ENCODE data around the gene C22orf15.
A peak's percentile ranks its signal among the peaks of the same experiment; 100 is the strongest.

Gene C22orf15

DNA sequence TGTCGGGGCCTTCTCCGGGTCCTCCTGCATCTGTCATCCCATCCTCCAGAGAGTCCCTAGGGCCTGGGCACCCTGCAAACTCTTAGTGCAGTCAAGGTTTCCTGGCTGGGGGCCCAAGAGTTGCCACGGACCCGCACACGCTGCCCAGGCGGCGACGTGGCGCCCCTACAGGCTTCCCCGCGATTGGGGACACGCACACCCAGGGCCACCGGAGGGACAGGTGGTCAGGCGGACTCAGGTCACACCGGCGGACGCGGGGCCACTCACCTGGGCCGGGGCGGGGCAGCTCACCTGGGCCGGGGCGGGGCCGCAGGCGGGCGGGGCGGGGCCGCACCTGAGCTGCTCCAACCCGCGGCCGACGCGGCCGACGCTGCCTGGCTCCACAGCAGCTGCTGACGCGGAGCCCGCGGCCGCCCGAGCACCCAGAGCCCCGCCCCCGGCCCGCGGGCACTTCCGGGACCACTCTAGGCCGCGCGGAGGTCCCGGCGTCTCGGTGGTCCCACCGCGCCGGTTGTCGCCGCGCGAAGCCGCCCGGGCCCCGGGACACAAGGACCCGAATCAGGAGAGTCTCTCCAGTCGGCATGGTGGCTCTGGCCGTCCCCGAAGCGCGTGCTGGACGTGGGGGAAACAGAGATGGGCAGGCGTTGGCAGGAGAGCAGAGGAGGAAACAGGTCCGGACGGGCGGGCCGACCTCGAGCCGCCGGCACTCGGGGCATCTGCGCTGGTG is 11.9 kb upstream of the C22orf15 start, which contains the start of gene ZNF70:
Gene ZNF70 (minus strand): TSS at position 399 of the 727 bp plus-strand sequence. CDS start 5,972 bp downstream, outside the sequence.
- peak; percentile 62 to 86 for DNase-seq (ENCODE audit: low read depth in 2 of 2)

DNA sequence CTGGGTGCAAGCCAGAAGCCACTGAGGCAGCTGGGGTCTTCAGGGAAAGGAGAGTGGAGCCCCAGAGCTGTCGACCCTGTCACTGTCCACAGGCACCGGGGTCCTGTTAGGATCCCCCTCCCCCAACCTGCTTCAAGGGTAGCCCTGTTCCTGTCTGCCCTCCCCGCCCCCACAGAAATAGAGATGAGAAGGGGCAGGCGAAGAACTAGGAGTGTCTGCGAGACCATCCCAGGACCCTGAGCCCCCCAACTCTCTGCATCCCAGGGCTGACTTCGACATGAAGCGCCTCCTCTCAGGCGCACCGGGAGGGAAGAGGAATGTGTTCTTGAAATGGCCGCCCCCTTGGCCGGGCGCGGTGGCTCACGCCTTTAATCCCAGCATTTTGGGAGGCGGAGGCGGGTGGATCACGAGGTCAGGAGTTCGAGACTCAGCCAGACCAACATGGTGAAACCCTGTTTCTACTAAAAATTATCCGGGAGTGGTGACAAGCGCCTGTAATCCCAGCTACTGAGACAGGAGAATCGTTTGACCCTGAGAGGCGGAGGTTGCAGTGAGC is 11.3 kb upstream of the C22orf15 start:
- DNase-seq (ENCODE audit: low read depth in 2 of 2), result peak in 1 of 2 donors; percentile 20

DNA sequence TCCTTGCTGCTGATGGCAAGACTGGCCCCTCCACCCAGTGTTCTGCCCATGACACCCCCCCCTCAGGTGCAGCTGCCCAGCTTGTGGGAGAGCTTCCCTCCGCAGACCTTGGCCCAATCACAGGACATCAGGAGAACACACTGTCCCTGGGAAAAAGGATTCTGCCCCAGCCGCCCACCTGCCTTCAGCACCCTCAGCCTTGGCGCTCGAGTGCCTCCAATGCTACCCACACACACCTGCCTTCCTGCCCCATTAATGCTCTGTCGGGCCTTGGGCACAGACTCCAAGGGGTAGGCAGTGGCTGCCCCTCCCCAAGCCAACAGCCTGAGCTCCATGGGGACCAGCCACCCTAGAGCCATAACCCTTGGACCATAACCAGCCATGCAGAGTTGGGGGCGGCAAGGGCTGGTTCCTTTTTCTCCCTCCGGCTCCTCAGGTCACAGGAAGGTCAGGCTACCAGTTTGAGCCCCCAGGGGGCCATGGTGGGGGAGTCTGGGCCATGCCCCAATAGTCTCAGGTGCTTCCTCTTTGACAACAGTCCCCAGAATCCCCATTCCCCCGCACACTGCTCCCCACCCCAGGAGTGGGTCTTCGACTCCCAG is 10.6 kb upstream of the C22orf15 start:
- no peak for DNase-seq (ENCODE audit: low read depth in 2 of 2)

DNA sequence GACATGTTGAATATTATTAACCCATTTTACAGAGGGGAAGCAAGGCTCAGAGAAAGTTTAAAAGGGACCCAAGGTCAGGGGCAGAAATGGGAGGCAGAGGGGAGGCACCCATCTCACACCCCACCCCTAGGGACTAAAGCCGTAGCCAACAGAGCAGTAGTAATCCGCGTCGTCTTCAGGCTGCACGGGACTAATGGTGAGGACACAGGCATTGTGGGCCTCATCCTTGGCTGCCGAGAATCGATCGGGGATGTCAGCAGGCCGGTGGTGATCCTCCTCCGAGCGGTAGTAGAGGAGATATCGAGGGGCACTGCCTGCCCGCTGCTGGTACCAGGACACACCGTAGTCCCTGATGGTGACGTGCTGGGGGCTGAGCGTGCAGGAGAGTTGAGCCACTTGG is 10.0 kb upstream of the C22orf15 start:
- DNase-seq (ENCODE audit: low read depth in 2 of 2), result no peak

DNA sequence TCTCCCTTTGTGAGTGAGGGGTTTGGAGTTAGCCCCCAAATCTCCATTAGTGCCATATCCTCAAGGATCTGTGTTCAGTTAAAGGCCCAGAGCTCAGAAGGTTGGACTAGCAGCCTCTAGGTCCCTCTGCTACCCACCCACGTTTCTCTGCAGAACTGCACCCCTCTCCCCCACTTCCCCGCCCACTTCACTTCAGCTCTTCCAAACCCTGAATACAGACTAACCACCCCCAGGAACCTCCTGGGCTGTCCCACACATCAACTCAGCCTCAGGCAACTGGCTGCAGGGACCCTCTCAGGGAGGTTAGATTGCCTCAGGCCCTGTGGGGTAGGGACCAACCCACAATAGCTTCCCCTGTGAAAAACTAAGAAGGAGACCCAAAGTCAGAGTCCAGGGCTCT is 9.4 kb upstream of the C22orf15 start:
- DNase-seq (ENCODE audit: low read depth in 2 of 2), result no peak

DNA sequence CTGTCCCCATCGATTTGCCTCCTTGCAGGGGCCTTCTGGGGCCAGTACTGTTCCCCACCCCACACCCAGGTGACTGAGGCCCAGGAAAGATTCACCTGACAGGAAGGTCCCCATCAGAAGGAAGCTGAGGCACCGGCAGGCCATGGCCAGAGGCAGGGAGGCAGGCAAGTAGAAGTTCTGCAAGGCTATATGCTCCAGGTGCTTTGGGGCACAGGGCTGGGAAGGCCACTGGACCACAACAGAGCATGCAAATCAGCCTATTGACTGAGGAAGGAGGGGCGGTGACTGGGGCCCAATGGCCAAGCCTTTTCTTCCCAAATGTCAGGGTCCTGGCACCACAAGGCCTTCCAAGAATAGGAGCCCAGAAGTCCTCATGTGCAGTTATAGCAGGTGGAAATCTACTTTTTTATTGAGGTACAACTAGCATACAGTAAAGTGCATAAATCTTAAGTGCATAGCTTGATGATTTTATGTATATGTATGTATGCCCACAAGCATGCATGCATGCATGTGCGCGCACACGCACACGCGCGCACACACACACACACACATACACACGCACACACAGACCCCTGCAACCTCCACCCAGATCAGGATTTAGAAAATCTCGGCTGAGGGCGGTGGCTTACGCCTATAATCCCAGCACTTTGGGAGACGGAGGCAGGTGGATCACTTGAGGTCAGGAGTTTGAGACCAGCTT is 8.4 kb upstream of the C22orf15 start, which contains the start of gene VPREB3:
Gene VPREB3 (minus strand): TSS at position 206 of the 700 bp plus-strand sequence. CDS start 62 bp downstream, at position 144.
- DNase-seq (ENCODE audit: low read depth in 2 of 2), result no peak

DNA sequence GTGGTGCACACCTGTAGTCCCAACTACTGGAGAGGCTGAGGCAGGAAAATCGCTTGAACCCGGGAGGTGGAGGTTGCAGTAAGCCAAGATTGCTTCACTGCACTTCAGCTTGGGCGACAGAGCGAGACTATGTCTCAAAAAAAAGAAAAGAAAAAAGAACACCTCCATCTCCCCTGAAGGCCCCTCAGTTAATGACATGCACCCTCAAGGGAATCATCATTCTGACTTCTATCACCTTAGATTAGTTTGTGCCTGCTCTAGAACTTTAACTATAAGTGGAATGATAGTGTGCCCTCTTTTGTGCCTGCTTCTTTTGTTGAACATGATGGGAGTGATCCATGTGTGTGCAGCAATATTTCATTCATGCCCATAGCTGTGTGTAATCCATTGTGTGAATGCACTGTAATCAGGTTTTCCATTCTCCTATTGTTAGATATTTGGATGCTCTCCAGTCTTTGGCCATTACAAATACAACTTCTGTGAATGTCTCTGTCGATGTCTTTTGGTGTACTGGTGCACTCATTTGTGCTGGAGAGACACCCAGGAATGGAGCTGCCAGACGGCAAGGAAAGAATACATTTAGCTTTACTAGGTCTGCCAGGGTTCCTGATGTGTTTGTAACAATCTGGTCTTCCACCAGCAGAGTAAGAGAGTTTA is 7.7 kb upstream of the C22orf15 start:
- DNase-seq (ENCODE audit: low read depth in 2 of 2), result no peak

DNA sequence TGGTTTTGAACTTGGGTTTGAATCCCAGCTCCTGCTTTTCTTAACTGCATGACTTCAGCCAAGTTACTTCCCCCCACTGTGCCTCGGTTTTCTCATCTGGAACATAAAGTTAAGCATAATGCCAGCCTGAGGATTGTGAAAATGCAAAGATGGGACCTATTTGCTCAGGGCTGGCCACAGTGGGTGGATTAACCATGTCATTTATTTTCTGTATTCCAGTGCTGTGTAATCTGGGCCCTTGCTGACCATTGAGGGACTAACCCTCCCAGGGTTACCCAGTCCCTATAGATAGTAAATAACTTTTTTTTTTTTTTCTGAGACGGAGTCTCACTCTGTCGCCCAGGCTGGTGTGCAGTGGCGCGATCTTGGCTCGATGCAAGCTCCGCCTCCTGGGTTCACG is 7.1 kb upstream of the C22orf15 start:
- no peak for DNase-seq (ENCODE audit: low read depth in 2 of 2)

DNA sequence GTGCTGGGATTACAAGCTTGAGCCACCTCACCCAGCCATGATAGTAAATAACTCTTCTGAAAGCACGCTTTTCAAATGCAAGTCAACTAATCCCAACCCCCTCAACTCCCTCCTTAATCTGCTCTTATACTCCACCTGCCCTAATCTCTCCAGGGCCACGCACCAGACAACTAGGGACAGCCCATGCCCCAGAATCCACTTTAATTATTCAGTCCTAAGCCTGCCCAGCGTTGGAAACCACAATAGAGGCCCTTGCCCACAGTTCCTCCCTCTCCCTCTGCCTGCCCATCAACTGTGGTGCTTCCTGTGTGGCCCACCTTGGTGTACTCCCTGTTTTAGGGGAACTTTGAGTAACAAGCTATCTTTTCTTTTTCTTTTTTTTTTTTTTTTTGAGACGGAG is 5.9 kb upstream of the C22orf15 start:
- DNase-seq (ENCODE audit: low read depth in 2 of 2), result no peak

DNA sequence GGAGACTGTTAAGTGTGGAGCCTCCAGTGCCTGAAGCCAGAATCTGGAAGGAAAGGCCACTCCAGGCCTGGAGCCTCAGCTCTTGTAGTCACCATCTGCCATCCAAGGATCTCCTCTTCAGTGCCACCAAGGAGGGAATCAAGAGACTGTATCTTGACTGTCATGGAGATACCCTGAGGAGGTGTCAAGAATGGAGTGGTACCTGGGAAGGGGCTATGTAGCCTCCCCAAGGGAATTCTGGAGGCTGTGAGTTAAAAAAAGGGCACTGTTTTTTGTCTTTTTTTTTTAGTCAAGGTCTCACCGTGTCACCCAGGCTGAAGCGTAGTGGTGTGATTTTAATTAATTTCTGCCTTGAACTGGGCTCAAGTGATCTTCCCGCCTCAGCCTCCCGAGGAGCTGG is 3.2 kb upstream of the C22orf15 start:
- DNase-seq (ENCODE audit: low read depth in 2 of 2), result no peak

DNA sequence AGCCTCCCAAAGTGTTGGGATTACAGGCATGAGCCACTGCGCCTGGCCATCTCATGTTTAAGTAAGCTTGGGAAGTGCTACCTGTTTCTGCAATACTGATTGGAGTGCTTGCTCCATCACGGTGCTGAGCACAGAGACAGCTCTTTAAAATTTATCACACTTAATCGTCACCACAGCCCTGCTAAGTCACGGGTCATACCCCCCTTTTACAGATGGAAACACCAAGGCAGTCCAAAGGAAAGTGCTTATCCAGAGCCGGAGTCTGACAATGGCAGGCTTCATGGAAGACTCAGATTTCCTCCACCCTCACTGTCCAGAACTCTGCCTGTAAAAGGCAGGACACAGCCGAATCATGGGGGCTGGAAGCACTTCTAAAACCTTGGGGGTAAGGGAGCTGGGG is 2.7 kb upstream of the C22orf15 start:
- no peak for DNase-seq (ENCODE audit: low read depth in 2 of 2)

DNA sequence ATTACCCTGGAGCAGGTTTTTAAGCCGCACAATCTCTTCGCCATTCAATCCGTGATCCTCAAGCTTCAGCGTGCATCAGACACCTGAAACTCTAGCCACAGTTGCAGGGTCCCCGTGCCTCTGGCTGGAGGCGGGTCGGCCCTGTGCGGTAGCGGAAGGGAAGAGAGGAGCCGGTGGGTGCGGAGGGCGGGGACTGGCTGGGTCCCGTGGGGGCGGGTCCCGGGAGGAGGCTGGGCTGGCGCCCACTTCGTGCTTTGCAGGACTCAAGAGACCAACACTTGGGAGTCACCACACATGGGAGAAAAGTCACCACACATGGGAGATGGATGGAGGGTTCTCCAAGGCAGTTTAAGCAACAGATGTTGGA is 772 bp downstream of the C22orf15 start:
- DNase-seq (ENCODE audit: low read depth in 2 of 2), result peak in 1 of 2 donors; percentile 52

DNA sequence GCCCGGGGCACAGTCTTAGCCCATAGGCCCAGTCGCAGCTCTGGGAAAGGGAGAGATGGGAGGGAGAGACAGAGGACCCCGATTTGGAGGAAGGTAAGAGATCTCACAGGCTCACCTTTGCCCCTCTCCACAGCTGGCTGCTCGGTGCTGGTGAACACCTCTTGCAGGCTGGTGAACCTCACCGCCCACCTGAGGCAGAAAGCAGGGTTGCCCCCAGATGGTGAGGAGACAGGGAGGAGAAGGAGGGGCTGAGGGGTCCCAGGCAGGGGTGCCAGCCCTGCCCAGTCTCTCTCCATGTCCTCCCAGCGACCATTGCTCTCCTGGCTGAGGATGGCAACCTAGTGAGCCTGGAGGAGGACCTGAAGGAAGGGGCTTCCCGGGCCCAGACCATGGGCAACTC is 1.2 kb downstream of the C22orf15 start:
- DNase-seq (ENCODE audit: low read depth in 2 of 2), result no peak

DNA sequence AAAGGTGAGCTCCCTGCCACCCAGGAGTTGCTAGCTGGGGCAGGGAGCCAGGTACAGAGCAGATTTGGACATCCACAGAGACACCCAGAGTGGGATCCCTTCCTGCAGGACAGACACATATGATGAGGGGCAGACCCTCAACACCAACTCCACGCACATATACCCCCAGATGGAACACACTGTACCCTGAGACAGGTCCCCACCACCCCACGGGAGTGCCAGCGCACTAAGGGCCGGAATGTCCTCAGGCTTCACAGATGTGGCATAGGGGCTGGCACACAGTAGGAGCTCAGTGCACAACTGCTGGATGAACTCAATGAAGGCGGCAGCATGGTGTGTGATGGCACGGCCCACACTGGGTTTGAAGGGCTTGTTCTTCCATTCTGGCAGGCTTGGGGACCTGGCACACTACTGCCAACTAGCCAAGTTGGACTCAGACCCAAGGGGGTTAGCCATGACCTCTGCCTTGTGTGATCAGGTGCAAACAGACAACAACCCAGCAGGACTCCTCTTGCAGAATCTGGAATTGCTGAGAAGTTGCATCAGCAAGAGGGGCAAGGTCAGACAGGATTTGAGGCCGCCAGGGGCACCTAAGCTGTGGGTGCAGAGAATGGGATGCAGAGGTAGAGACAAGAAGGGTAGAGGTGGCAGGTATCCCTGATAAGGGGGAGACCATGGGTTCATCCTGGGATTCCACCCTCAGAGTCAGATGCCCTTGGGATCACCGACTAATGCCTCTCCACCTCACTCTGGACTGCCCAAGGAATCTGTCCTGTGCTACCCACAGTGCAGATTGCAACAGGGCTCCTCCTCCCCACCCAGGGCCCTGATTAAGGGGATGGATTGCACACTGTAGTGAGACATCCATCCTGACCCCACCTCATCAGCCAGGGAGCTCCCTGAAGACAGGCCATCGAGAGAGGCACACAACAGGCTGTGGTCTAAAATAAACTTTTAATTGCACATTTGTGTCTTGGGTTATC is 2.4 kb downstream of the C22orf15 start:
- no peak for DNase-seq (ENCODE audit: low read depth in 2 of 2)

DNA sequence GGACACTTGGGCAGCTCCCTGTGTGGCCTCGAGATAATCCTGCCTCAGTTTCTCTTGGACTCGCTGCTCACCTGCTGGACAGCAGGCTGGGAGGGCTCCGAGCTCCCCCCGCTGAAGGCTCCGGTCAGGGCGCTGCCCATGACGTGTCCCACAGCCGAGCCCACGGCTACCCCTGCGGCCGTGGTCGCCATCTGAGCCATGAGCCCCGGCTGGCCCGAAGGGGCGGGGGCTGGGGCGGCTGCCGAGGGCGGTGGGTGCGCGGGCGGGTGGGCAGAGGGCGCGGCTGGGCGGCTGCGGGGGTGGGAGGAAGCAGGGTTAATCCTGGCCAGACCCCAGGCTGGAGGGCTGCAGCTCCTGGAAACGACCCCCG is 4.5 kb downstream of the C22orf15 start:
- no peak for DNase-seq (ENCODE audit: low read depth in 2 of 2)

DNA sequence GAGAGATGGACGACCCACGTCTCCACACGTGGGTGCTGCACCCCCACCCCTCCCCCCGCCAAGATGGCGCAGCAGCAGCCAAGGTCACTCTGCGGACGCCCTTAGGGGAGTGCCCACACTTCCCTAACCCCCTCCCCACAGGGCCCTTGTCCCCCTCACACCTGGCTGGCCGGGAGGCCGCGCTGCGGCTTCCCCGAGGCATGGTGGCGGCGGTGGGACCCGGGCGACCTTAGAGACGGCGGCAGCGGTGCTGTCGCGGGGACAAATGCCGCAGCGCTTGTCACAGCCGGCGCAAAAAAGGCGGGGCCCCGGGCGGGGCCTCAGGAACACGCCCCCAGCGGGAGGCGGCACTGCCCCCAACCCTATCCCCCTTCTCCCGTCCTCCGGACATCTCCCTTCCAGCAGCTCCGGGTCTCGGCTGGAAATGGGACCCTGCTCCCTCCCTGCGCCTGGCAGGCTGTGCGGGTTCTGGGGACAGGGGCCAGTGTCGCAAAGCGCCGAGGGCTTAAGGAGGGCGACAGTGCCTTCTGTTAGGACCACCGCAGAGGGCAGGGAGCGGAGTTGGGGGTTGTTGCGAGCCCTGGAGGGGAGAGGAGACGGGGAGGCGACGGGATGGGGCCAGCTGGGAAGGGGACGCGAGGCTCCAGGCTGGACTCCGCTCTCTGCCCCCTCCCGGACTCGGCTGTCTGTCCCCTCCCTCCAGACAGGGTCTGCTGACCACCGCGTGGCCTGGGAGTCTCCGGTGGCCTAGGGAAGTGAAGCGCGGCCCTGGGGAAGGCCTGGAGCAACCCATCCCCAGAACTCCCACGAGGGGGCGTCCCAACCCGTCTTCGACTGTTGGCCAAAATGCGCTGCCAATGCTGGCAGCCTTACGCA is 5.1 kb downstream of the C22orf15 start, which contains the start of gene CHCHD10:
Gene CHCHD10 (minus strand): TSS at position 300 of the 876 bp plus-strand sequence. CDS start 98 bp downstream, at position 202.
- DNase-seq (ENCODE audit: low read depth in 2 of 2), result peak; percentile 38 to 68

DNA sequence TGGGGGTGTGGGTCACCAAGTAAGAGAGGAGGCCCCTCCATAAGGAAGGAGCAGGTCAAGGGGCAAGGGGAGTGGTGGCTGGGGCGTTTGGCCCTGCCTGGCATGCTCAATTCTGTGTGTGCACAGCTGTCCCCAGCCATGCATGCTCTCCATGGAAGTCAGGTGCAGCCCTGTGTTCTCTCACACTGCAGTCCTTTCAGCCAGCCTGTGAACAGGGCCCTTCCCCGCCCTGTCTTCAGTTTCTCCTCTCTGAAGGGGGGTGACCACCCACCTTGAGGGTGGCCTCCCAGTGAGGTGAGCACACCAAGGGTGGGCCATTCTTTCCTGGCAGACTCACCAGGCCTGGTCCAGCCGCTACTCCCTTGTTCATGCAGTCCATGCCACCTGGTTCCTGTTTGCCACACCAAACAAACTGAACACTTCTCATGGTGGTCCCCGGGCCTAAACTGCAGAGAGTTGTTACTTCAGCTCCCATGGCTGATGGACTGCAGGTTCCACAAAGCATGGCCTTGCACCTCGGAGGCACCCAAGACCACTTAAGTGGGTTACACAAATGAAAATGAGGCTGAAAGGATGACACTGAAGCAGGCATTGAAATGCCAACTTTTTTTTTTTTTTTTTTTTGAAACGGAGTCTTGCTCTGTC is 6.7 kb downstream of the C22orf15 start:
- DNase-seq (ENCODE audit: low read depth in 2 of 2), result no peak

DNA sequence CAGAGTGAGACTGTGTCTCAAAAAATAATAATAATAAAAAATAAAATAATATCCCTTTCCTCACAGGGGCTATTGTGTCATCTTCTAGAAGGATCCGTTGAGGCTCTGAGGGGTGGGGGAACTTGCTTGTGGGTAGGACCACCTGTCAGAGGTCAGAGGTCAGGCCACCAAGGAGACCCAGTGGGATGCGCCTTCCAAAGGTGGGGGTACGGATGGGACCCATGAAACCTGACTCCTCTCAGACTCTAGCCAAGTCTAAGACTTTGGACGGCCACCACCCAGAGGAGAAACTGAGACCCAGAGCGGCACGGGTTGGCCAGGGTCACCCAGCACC is 9.5 kb downstream of the C22orf15 start:
- DNase-seq (ENCODE audit: low read depth in 2 of 2), result no peak
